GM18861 (cell line): ENCODE results near the gene CCDC172.

Experiments
- ATAC-seq: cut with Tn5 transposase; IDR thresholded peaks from one replicate; pipeline ENCODE4 v1.9.1; 2021; ENCODE audit not compliant: unreplicated experiment

Gene CCDC172

GRCh38 chr10:116429288-116429977 lies 105.2 kb downstream of the CCDC172 start:
- no peak for ATAC-seq
